HepG2 (cell line): Measurements from ENCODE around the gene TMEM221. TPM values are rescaled to one million over a fixed set of nuclear protein-coding genes. Genes with fewer than 3 reads are reported as not detected.
A peak's percentile ranks its signal among the peaks of the same experiment; 100 is the strongest.

Experiments
- ATAC-seq: fragments of 200-7000 bp; cut with Tn5 transposase; 3 replicates; pipeline ENCODE4 v1.9.1; 2020; ENCODE audit warnings: mild to moderate bottlenecking, moderate library complexity
- BruUV-seq: library from RNA; stranded (reverse); fragments of 400-500 nt; replicated peaks from 2 replicates; lab custom pipeline; 2021; lab: Mats Ljungman, UMichigan
- CTCF ChIA-PET: fragments of 300-600 bp; formaldehyde crosslinking; extraction: SDS; loops from one replicate; lab custom pipeline; 2021; ENCODE audit warnings: low total read pairs, inconsistent platforms, low intra/inter-chr PET ratio; lab: Yijun Ruan, JAX
- POLR2A ChIA-PET: fragments of 350-600 bp; sonication (Branson Sonifier 250); formaldehyde crosslinking; loops from one replicate; lab custom pipeline; 2020; ENCODE audit warnings: antibody characterized with exemption, inconsistent platforms; lab: Yijun Ruan, JAX
- DNase-seq: peaks from one replicate; pipeline ENCODE4 v3.0.0-alpha.2; 2015; ENCODE audit warnings: low spot score
- FAIRE-seq: peaks from 3 replicates; lab custom pipeline; 2011; peaks lifted over from hg19 to GRCh38; lab: Jason Lieb, UNC
- H2AFZ ChIP-seq: one replicate; pipeline ENCODE4 v1.6.1; 2011; ENCODE audit warnings: low read length, inconsistent platforms
- H3K27ac ChIP-seq: fragments of 300-600 bp; 3 replicates; pipeline ENCODE4 v1.8.0; 2011; ENCODE audit warnings: mixed run types, mild to moderate bottlenecking, mixed read lengths, low read length, inconsistent platforms; ENCODE audit not compliant: insufficient read depth; ENCODE audit errors: extremely low read length
- H3K27me3 ChIP-seq, 2 experiments: fragments of 200-600 bp in 1 of 2; 2 replicates in 1 of 2; 3 replicates in 1 of 2; pipeline versions ENCODE4 v1.6.0 to v1.8.0; 2011; ENCODE audit warnings: low read length in 2 of 2, mild to moderate bottlenecking in 2 of 2, moderate library complexity in 2 of 2, inconsistent platforms in 1 of 2; ENCODE audit not compliant: insufficient read depth in 2 of 2, control insufficient read depth in 1 of 2
- H3K36me3 ChIP-seq, 2 experiments: fragments of 200-600 bp in 1 of 2; replicated peaks in 1 of 2; 2 replicates in 1 of 2; 3 replicates in 1 of 2; pipeline versions ENCODE4 v1.5.1 to v1.8.0; 2011; ENCODE audit warnings: low read length in 2 of 2, inconsistent platforms in 1 of 2; ENCODE audit not compliant: insufficient read depth in 2 of 2, control insufficient read depth in 1 of 2
- H3K4me1 ChIP-seq: 2 replicates; pipeline ENCODE4 v1.5.1; 2012; ENCODE audit warnings: low read length, inconsistent platforms; ENCODE audit not compliant: insufficient read depth
- H3K4me2 ChIP-seq: 2 replicates; pipeline ENCODE4 v1.6.0; 2011; ENCODE audit warnings: low read depth, low read length, inconsistent platforms
- H3K4me3 ChIP-seq, 3 experiments: fragments of 200-600 bp in 1 of 3; sonication (generic), shearing (Covaris generic) in 1 of 3; replicated peaks in 1 of 3; 2 replicates each; pipeline ENCODE4 v1.5.1; 2011 to 2016; ENCODE audit warnings: low read length in 3 of 3, inconsistent platforms in 2 of 3, low read depth in 2 of 3, mild to moderate bottlenecking in 2 of 3, control low read depth in 1 of 3, mixed read lengths in 1 of 3; ENCODE audit not compliant: insufficient read depth in 1 of 3
- H3K79me2 ChIP-seq: one replicate; pipeline ENCODE4 v1.6.1; 2011; ENCODE audit warnings: low read length, inconsistent platforms; ENCODE audit not compliant: insufficient read depth
- H3K9ac ChIP-seq: 2 replicates; pipeline ENCODE4 v1.6.0; 2011; ENCODE audit warnings: mild to moderate bottlenecking, low read depth, low read length, inconsistent platforms; ENCODE audit not compliant: insufficient read depth
- H3K9me3 ChIP-seq: 2 replicates; pipeline ENCODE4 v1.5.1; 2012; ENCODE audit warnings: mild to moderate bottlenecking, low read length
- H4K20me1 ChIP-seq: 2 replicates; pipeline ENCODE4 v1.6.0; 2011; ENCODE audit warnings: inconsistent platforms, mild to moderate bottlenecking, low read length, moderate library complexity; ENCODE audit not compliant: insufficient read depth
- ARNT2 ChIP-seq: sonication (generic); formaldehyde crosslinking; IDR thresholded peaks from 2 replicates; pipeline ENCODE4 v1.8.0; 2022; ENCODE audit warnings: mild to moderate bottlenecking, low read depth, missing genetic modification reagents, moderate library complexity
- CEBPB ChIP-seq: IDR thresholded peaks from 2 replicates; pipeline ENCODE4 v1.6.1; 2011; ENCODE audit warnings: low read depth, low read length, improper control_type of control experiment, borderline replicate concordance
- DPF2 ChIP-seq: sonication (generic); formaldehyde crosslinking; IDR thresholded peaks from 2 replicates; pipeline ENCODE4 v1.4.0; 2020; ENCODE audit warnings: mild to moderate bottlenecking, low read depth, missing genetic modification reagents, borderline replicate concordance
- EHMT2 ChIP-seq: fragments of 200-600 bp; sonication (generic); IDR thresholded peaks from 2 replicates; pipeline ENCODE4 v1.7.0; 2017; ENCODE audit warnings: antibody characterized with exemption, low read depth, low read length, borderline replicate concordance
- ETS1 ChIP-seq: sonication (generic); formaldehyde crosslinking; IDR thresholded peaks from 2 replicates; pipeline ENCODE4 v1.4.0; 2020; ENCODE audit warnings: missing genetic modification reagents
- FOXA3 ChIP-seq: IDR thresholded peaks from 2 replicates; pipeline ENCODE4 v1.6.1; 2016; ENCODE audit warnings: missing genetic modification reagents, missing compliant biosample characterization
- HOXD1 ChIP-seq: sonication (generic); formaldehyde crosslinking; IDR thresholded peaks from 2 replicates; pipeline ENCODE4 v1.5.0; 2020; ENCODE audit warnings: missing genetic modification reagents
- NPAS2 ChIP-seq: sonication (generic); formaldehyde crosslinking; IDR thresholded peaks from 2 replicates; pipeline ENCODE4 v1.8.0; 2022; ENCODE audit warnings: mild to moderate bottlenecking, missing genetic modification reagents, borderline replicate concordance
- NR2F6 ChIP-seq, 2 experiments: IDR thresholded peaks; 2 replicates each; pipeline ENCODE4 v1.6.1; 2016; ENCODE audit warnings: antibody characterized with exemption in 1 of 2, mild to moderate bottlenecking in 1 of 2
- SP5 ChIP-seq: IDR thresholded peaks from 2 replicates; pipeline ENCODE4 v1.6.1; 2016; ENCODE audit warnings: low read depth, borderline replicate concordance
- ZBTB1 ChIP-seq: sonication (generic); formaldehyde crosslinking; IDR thresholded peaks from 2 replicates; pipeline ENCODE4 v1.4.0; 2020; ENCODE audit warnings: missing genetic modification reagents, borderline replicate concordance
- ZNF121 ChIP-seq: sonication (generic); formaldehyde crosslinking; IDR thresholded peaks from 2 replicates; pipeline ENCODE4 v1.5.0; 2020; ENCODE audit warnings: mild to moderate bottlenecking, missing genetic modification reagents
- ZNF430 ChIP-seq: sonication (generic); formaldehyde crosslinking; IDR thresholded peaks from 2 replicates; pipeline ENCODE4 v1.9.0; 2021; ENCODE audit warnings: mild to moderate bottlenecking, missing genetic modification reagents
- ZNF556 ChIP-seq: sonication (generic); formaldehyde crosslinking; IDR thresholded peaks from 2 replicates; pipeline ENCODE4 v1.4.0; 2020; ENCODE audit warnings: mild to moderate bottlenecking, missing genetic modification reagents, borderline replicate concordance
- ZNF780A ChIP-seq: sonication (generic); formaldehyde crosslinking; IDR thresholded peaks from 2 replicates; pipeline ENCODE4 v1.8.0; 2022; ENCODE audit warnings: mild to moderate bottlenecking, missing genetic modification reagents, moderate library complexity
- WGBS: methylation state at CpG from one replicate; pipeline ENCODE4 v1.1.6; 2017; ENCODE audit warnings: low lambda C conversion rate; 5-methylcytosine and 5-hydroxymethylcytosine counted together
- in situ Hi-C: cut with HindIII; loops from 2 replicates; pipeline ENCODE4 v1.10.0; 2017; ENCODE audit warnings: low pct_unique_long_range_greater_than_20kb; ENCODE audit not compliant: extremely low pct_ligation_motif_present
- intact Hi-C: fragments of 100-400 bp; cut with micrococcal nuclease; formaldehyde crosslinking; loops from one replicate; pipeline ENCODE4 v1.10.0; 2022; ENCODE audit not compliant: unreplicated experiment
- polyA plus RNA-seq, 8 experiments: library from polyadenylated mRNA; depleted of rRNA in 3 of 8; stranded (reverse) in 7 of 8; unstranded in 1 of 8; fragments of >200 nt; fragmentation: Illumina TruSeq in 4 of 8; extraction: Trizol in 4 of 8; gene quantifications; 2 replicates each; pipeline versions ENCODE4 v1.2.1 to v1.2.3, GENCODE V29; 2011 to 2016; ENCODE audit warnings: low read depth in 4 of 8, missing spikeins in 1 of 8, mixed read lengths in 1 of 8; ENCODE audit not compliant: insufficient read depth in 1 of 8
- total RNA-seq, 5 experiments: library from RNA; depleted of rRNA; stranded (reverse); fragments of >200 nt; fragmentation: Illumina TruSeq; extraction: Trizol; gene quantifications; 2 replicates each; pipeline ENCODE4 v1.2.3, GENCODE V29; 2016; ENCODE audit warnings: low read depth in 1 of 5
- TF ChIP-seq, protein P1 (sequence below): sonication (generic); formaldehyde crosslinking; IDR thresholded peaks from 2 replicates; pipeline ENCODE4 v1.8.0; 2022; ENCODE audit warnings: missing genetic modification reagents, mild to moderate bottlenecking, moderate library complexity, borderline replicate concordance
- TF ChIP-seq, protein P2 (sequence below): sonication (generic); formaldehyde crosslinking; IDR thresholded peaks from 2 replicates; pipeline ENCODE4 v1.5.1; 2020; ENCODE audit warnings: mild to moderate bottlenecking, missing genetic modification reagents

TMEM221 gene
- total and polyA plus RNA-seq, 2 of the 13 experiments (the other 11 are each of a cell fraction or from before 2014, with no cell fraction given), result 0.33 to 0.77 TPM

- TF ChIP-seq SP5 (CRISPR knock-in tag), result no peak
- no peak for TF ChIP-seq ZNF556 (CRISPR knock-in tag)
- TF ChIP-seq ZNF780A (CRISPR knock-in tag), result no peak
- no peak for TF ChIP-seq HOXD1
- TF ChIP-seq NPAS2 (CRISPR knock-in tag), result no peak
- no peak for TF ChIP-seq EHMT2
Measured at GRCh38 chr19:17435218-17435617, 13.2 kb downstream of the TMEM221 start (continued).

GRCh38 chr19:17431417-17431816 is 17.1 kb downstream of the TMEM221 start:
- Histone ChIP-seq H3K4me2 (no peak overlapping the region), H4K20me1 (no peaks in the 10 kb centered on the region), H3K79me2 (no peaks in the 10 kb centered on the region), H3K4me3 (no peak overlapping the region), H3K27me3 (no peaks in the 10 kb centered on the region), H3K27ac (no peak overlapping the region), H2AFZ (no peak overlapping the region), H3K36me3 (no peaks in the 10 kb centered on the region), H3K9ac (no peak overlapping the region), H3K9me3 (no peaks in the 10 kb centered on the region), H3K4me1 (peaks cover 8% of the 10 kb centered on the region)
- 70% methylated on average over 7 of the region's 7 CpGs for WGBS
- POLR2A ChIA-PET, result no interaction called here
- ATAC-seq (no peak), DNase-seq (no peak), FAIRE-seq (no peak)
- BruUV-seq, result no TSS peak
- CTCF ChIA-PET, result no interaction called here
- intact Hi-C loops (no loop called here), in situ Hi-C loops (no loop called here)
- TF ChIP-seq NR2F6 (IDR thresholded peaks at IDR 0.05), result no peak
- TF ChIP-seq NR2F6 (CRISPR knock-in tag; IDR thresholded peaks at IDR 0.05), result no peak
- TF ChIP-seq ZNF121 (CRISPR knock-in tag), result peak; percentile 76
- no peak for TF ChIP-seq ARNT2 (CRISPR knock-in tag)
- TF ChIP-seq, protein P1, sequence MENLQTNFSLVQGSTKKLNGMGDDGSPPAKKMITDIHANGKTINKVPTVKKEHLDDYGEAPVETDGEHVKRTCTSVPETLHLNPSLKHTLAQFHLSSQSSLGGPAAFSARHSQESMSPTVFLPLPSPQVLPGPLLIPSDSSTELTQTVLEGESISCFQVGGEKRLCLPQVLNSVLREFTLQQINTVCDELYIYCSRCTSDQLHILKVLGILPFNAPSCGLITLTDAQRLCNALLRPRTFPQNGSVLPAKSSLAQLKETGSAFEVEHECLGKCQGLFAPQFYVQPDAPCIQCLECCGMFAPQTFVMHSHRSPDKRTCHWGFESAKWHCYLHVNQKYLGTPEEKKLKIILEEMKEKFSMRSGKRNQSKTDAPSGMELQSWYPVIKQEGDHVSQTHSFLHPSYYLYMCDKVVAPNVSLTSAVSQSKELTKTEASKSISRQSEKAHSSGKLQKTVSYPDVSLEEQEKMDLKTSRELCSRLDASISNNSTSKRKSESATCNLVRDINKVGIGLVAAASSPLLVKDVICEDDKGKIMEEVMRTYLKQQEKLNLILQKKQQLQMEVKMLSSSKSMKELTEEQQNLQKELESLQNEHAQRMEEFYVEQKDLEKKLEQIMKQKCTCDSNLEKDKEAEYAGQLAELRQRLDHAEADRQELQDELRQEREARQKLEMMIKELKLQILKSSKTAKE (CRISPR knock-in tag), result no peak
- TF ChIP-seq FOXA3, result no peak
- no peak for TF ChIP-seq DPF2 (CRISPR knock-in tag)
- no peak for TF ChIP-seq ZNF430
- TF ChIP-seq, protein P2, sequence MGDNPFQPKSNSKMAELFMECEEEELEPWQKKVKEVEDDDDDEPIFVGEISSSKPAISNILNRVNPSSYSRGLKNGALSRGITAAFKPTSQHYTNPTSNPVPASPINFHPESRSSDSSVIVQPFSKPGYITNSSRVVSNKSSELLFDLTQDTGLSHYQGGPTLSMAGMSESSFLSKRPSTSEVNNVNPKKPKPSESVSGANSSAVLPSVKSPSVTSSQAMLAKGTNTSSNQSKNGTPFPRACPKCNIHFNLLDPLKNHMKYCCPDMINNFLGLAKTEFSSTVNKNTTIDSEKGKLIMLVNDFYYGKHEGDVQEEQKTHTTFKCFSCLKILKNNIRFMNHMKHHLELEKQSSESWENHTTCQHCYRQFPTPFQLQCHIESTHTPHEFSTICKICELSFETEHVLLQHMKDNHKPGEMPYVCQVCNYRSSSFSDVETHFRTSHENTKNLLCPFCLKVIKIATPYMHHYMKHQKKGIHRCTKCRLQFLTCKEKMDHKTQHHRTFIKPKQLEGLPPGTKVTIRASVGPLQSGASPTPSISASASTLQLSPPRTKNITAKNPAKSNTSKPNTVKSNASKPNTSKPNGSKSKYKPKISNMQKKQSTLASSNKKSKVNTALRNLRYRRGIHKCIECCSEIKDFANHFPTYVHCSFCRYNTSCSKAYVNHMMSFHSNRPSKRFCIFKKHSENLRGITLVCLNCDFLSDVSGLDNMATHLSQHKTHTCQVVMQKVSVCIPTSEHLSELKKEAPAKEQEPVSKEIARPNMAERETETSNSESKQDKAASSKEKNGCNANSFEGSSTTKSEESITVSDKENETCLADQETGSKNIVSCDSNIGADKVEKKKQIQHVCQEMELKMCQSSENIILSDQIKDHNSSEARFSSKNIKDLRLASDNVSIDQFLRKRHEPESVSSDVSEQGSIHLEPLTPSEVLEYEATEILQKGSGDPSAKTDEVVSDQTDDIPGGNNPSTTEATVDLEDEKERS (CRISPR knock-in tag), result no peak
- no peak for TF ChIP-seq ZBTB1 (CRISPR knock-in tag)
- no peak for TF ChIP-seq ETS1 (CRISPR knock-in tag)
- 0 out of 2 replicates have a peak, but pooled peaks have one; percentile 3 for TF ChIP-seq CEBPB
